ENCODE data around the gene HK1.

- TF ChIP-seq GATA3 (IDR thresholded peaks at IDR 0.05; ENCODE audit: low read depth, low read length) (no peak), GATA2 (IDR thresholded peaks at IDR 0.05; ENCODE audit: low read depth, low read length) (no peak)
Measured at GRCh38 chr10:69406816-69407580, 128.7 kb downstream of the HK1 start.

Data from SH-SY5Y (cell line).